Endothelial cell of umbilical vein (primary cell): ENCODE results near the gene TUBGCP3. TPM values are rescaled to one million over a fixed set of nuclear protein-coding genes. Genes with fewer than 3 reads are reported as not detected.

Experiments used
- BruUV-seq: library from RNA; stranded (reverse); fragments of 400-500 nt; replicated peaks from 2 replicates; lab custom pipeline; 2021; lab: Mats Ljungman, UMichigan
- CTCF ChIA-PET: fragments of 300-600, 350-600 bp; sonication (Branson Sonifier 250); formaldehyde crosslinking; loops from one replicate; lab custom pipeline; 2021; ENCODE audit warnings: antibody characterized with exemption, inconsistent platforms; lab: Charles Lee
- POLR2A ChIA-PET: fragments of 300-600, 350-600 bp; sonication (Branson Sonifier 250); formaldehyde crosslinking; loops from one replicate; lab custom pipeline; 2021; ENCODE audit warnings: antibody characterized with exemption, inconsistent platforms; lab: Charles Lee
- DNase-seq: peaks from one replicate; pipeline ENCODE4 v3.0.0-alpha.2; 2011; ENCODE audit warnings: low read depth, low spot score
- FAIRE-seq: peaks from 2 replicates; lab custom pipeline; 2011; peaks lifted over from hg19 to GRCh38; lab: Jason Lieb, UNC
- H2AFZ ChIP-seq: 2 replicates; pipeline ENCODE4 v1.6.0; 2012; ENCODE audit warnings: low read depth, low read length, control low read depth, inconsistent platforms
- H3K27ac ChIP-seq: 2 replicates; pipeline ENCODE4 v1.5.1; 2011; ENCODE audit warnings: low read depth, mild to moderate bottlenecking, control low read depth, low read length, moderate library complexity; ENCODE audit not compliant: insufficient read depth
- H3K27me3 ChIP-seq, 2 experiments: 2 replicates each; pipeline versions ENCODE4 v1.6.0 to v1.6.1; 2011; ENCODE audit warnings: low read length in 2 of 2, mixed read lengths in 1 of 2; ENCODE audit not compliant: control insufficient read depth in 2 of 2, insufficient read depth in 2 of 2
- H3K36me3 ChIP-seq, 2 experiments: 2 replicates in 1 of 2; 3 replicates in 1 of 2; pipeline ENCODE4 v1.5.1; 2011; ENCODE audit warnings: low read length in 2 of 2, mild to moderate bottlenecking in 1 of 2, moderate library complexity in 1 of 2; ENCODE audit not compliant: control insufficient read depth in 2 of 2, insufficient read depth in 2 of 2; ENCODE audit errors: extremely low read depth in 1 of 2
- H3K4me1 ChIP-seq: 3 replicates; pipeline ENCODE4 v1.5.1; 2011; ENCODE audit warnings: mild to moderate bottlenecking, low read length; ENCODE audit not compliant: control insufficient read depth, insufficient read depth; ENCODE audit errors: extremely low read depth
- H3K4me2 ChIP-seq: 2 replicates; pipeline ENCODE4 v1.6.1; 2011; ENCODE audit warnings: low read length, control low read depth, mixed read lengths; ENCODE audit not compliant: insufficient read depth
- H3K4me3 ChIP-seq, 3 experiments: fragments of 200-600 bp in 1 of 3; sonication (generic), shearing (Covaris generic) in 1 of 3; replicated peaks in 1 of 3; 2 replicates each; pipeline ENCODE4 v1.5.1; 2011 to 2016; ENCODE audit warnings: control low read depth in 3 of 3, low read length in 3 of 3, mild to moderate bottlenecking in 2 of 3, inconsistent platforms in 1 of 3, low read depth in 1 of 3, moderate library complexity in 1 of 3; ENCODE audit not compliant: insufficient read depth in 1 of 3
- H3K79me2 ChIP-seq: 2 replicates; pipeline ENCODE4 v1.6.0; 2012; ENCODE audit warnings: low read length, inconsistent platforms; ENCODE audit not compliant: control insufficient read depth, insufficient read depth
- H3K9ac ChIP-seq: replicated peaks from 2 replicates; pipeline ENCODE3; 2011; ENCODE audit warnings: low read length, control low read depth; ENCODE audit not compliant: insufficient read depth; ENCODE audit errors: extremely low read depth
- H3K9me1 ChIP-seq: replicated peaks from 3 replicates; pipeline ENCODE4 v1.6.0; 2011; ENCODE audit warnings: mild to moderate bottlenecking, low read length; ENCODE audit not compliant: control insufficient read depth, insufficient read depth; ENCODE audit errors: extremely low read depth
- H3K9me3 ChIP-seq: replicated peaks from 2 replicates; pipeline ENCODE4 v1.5.1; 2012; ENCODE audit warnings: low read length, inconsistent platforms; ENCODE audit not compliant: control insufficient read depth, insufficient read depth
- H4K20me1 ChIP-seq: replicated peaks from 2 replicates; pipeline ENCODE3; 2011; ENCODE audit warnings: mild to moderate bottlenecking, low read length; ENCODE audit not compliant: control insufficient read depth, insufficient read depth; ENCODE audit errors: extremely low read depth
- CTCF ChIP-seq, 2 donors: IDR thresholded peaks; 1 replicate in 1 of 2; 2 replicates in 1 of 2; pipeline ENCODE4 v1.5.1; 2011; ENCODE audit warnings: low read length in 2 of 2, mild to moderate bottlenecking in 2 of 2, moderate library complexity in 2 of 2, control low read depth in 1 of 2, inconsistent platforms in 1 of 2, low read depth in 1 of 2; ENCODE audit not compliant: insufficient read depth in 1 of 2; ENCODE audit errors: extremely low read depth in 1 of 2
- EZH2 ChIP-seq: IDR thresholded peaks from 2 replicates; pipeline ENCODE4 v1.6.1; 2012; ENCODE audit warnings: borderline replicate concordance, low read depth, mild to moderate bottlenecking, moderate library complexity, low read length, inconsistent platforms; ENCODE audit not compliant: severe bottlenecking
- FOS ChIP-seq: IDR thresholded peaks from 2 replicates; pipeline ENCODE4 v1.6.1; 2011; ENCODE audit warnings: mild to moderate bottlenecking, low read length, moderate library complexity, borderline replicate concordance; ENCODE audit not compliant: insufficient read depth
- GATA2 ChIP-seq: IDR thresholded peaks from 2 replicates; pipeline ENCODE4 v1.7.0; 2011; ENCODE audit warnings: low read depth, mild to moderate bottlenecking, moderate library complexity, mixed read lengths, low read length; ENCODE audit not compliant: insufficient read length, insufficient read depth
- JUN ChIP-seq: IDR thresholded peaks from 2 replicates; pipeline ENCODE4 v1.6.1; 2011; ENCODE audit warnings: borderline replicate concordance, low read depth; ENCODE audit not compliant: insufficient read length, insufficient read depth
- MAX ChIP-seq: IDR thresholded peaks from 2 replicates; pipeline ENCODE4 v1.6.1; 2011; ENCODE audit not compliant: insufficient read depth, insufficient read length
- MYC ChIP-seq: IDR thresholded peaks from one replicate; pipeline ENCODE4 v1.6.1; 2011; ENCODE audit warnings: mild to moderate bottlenecking, low read depth, low read length
- POLR2A ChIP-seq: IDR thresholded peaks from 2 replicates; pipeline ENCODE4 v1.6.1; 2012; ENCODE audit warnings: low read depth, mild to moderate bottlenecking, control low read depth, low read length
- dilution Hi-C: fragments of 300-500 bp; cut with MboI; formaldehyde crosslinking; loops from one replicate; pipeline ENCODE4 v1.15.0; 2019; ENCODE audit warnings: low sequenced_read_pairs; ENCODE audit not compliant: extremely low pct_ligation_motif_present
- intact Hi-C: fragments of 100-400 bp; cut with micrococcal nuclease; formaldehyde crosslinking; loops from one replicate; pipeline ENCODE4 v1.10.0; 2022
- polyA plus RNA-seq, 4 experiments: library from polyadenylated mRNA; depleted of rRNA in 3 of 4; stranded (reverse) in 3 of 4; unstranded in 1 of 4; fragments of >200 nt; gene quantifications; 2 replicates each; pipeline versions ENCODE4 v1.2.1 to v1.2.3, GENCODE V29; 2011 to 2012; ENCODE audit warnings: missing spikeins in 1 of 4
- total RNA-seq: library from RNA; stranded (reverse); gene quantifications from 2 replicates; pipeline ENCODE4 v1.2.3, GENCODE V29; 2021

TUBGCP3 gene
- total and polyA plus RNA-seq, 2 donors (not counting 3 experiments of a cell fraction or from before 2014, with no cell fraction given) = 36.4 to 47.7 TPM

- Histone ChIP-seq H3K79me2 (no peaks in the 10 kb centered on the region), H3K27ac (no peak overlapping the region), H2AFZ (no peak overlapping the region), H3K4me2 (no peak overlapping the region), H4K20me1 (no peaks in the 10 kb centered on the region), H3K9me3 (no peaks in the 10 kb centered on the region), H3K36me3 (no peaks in the 10 kb centered on the region), H3K9ac (no peak overlapping the region), H3K9me1 (no peaks in the 10 kb centered on the region), H3K27me3 (no peaks in the 10 kb centered on the region), H3K4me3 (no peak overlapping the region), H3K4me1 (no peaks in the 10 kb centered on the region)
- dilution Hi-C loops = no loop called here
- DNase-seq (peak; percentile 43), FAIRE-seq (no peak)
- CTCF ChIA-PET = no interaction called here
- intact Hi-C loops = no loop called here
- POLR2A ChIA-PET = no interaction called here
- no TSS peak for BruUV-seq
- TF ChIP-seq CTCF (IDR thresholded peaks at IDR 0.05; ENCODE audit: extremely low read depth in 1 of 2, insufficient read depth in 1 of 2, low read depth in 1 of 2, low read length in 2 of 2) (no peak), MAX (no peak), EZH2 (no peak), JUN (no peak), FOS (no peak), POLR2A (no peak), GATA2 (no peak), MYC (no peak)
These were observed 32.0 kb upstream of the TUBGCP3 start for GRCh38 chr13:112619730-112620631.
